ENCODE results near the gene PIK3R5.

PIK3R5 gene

GRCh38 chr17:8952191-8952590 is 13.3 kb downstream of the PIK3R5 start:
- no peak for DNase-seq

GRCh38 chr17:8951206-8951605 is 14.3 kb downstream of the PIK3R5 start:
- DNase-seq = no peak

GRCh38 chr17:8949061-8949661 is 16.3 kb downstream of the PIK3R5 start:
- no peak for DNase-seq

GRCh38 chr17:8948462-8948861 is 17.0 kb downstream of the PIK3R5 start:
- no peak for DNase-seq

GRCh38 chr17:8947201-8947600 is 18.3 kb downstream of the PIK3R5 start:
- no peak for DNase-seq

- DNase-seq = no peak
Measured at GRCh38 chr17:8946476-8946875, 19.0 kb downstream of the PIK3R5 start.

- DNase-seq = no peak
Measured at GRCh38 chr17:8946071-8946470, 19.4 kb downstream of the PIK3R5 start.

- no peak for DNase-seq
Measured at GRCh38 chr17:8944748-8945147, 20.8 kb downstream of the PIK3R5 start.

- no peak for DNase-seq
Measured at GRCh38 chr17:8944083-8944482, 21.4 kb downstream of the PIK3R5 start.

GRCh38 chr17:8941980-8942622 is 23.4 kb downstream of the PIK3R5 start:
- no peak for DNase-seq

- no peak for DNase-seq
Measured at GRCh38 chr17:8941520-8941919, 24.0 kb downstream of the PIK3R5 start.

- DNase-seq = no peak
Measured at GRCh38 chr17:8940866-8941471, 24.5 kb downstream of the PIK3R5 start.

- DNase-seq = no peak
Measured at GRCh38 chr17:8939496-8940334, 25.8 kb downstream of the PIK3R5 start.

- DNase-seq = no peak
Measured at GRCh38 chr17:8938933-8939332, 26.6 kb downstream of the PIK3R5 start.

GRCh38 chr17:8935191-8935590 is 30.3 kb downstream of the PIK3R5 start:
- DNase-seq = no peak

GRCh38 chr17:8934346-8934745 is 31.2 kb downstream of the PIK3R5 start:
- no peak for DNase-seq

- DNase-seq = no peak
Measured at GRCh38 chr17:8930649-8931048, 34.9 kb downstream of the PIK3R5 start.

- no peak for DNase-seq
Measured at GRCh38 chr17:8928347-8928746, 37.2 kb downstream of the PIK3R5 start.

GRCh38 chr17:8927395-8927794 is 38.1 kb downstream of the PIK3R5 start:
- DNase-seq = no peak

- no peak for DNase-seq
Measured at GRCh38 chr17:8925808-8926207, 39.7 kb downstream of the PIK3R5 start.

GRCh38 chr17:8925141-8925540 is 40.4 kb downstream of the PIK3R5 start:
- DNase-seq = no peak

GRCh38 chr17:8924595-8924994 is 40.9 kb downstream of the PIK3R5 start:
- no peak for DNase-seq

GRCh38 chr17:8923762-8924161 is 41.7 kb downstream of the PIK3R5 start:
- no peak for DNase-seq

GRCh38 chr17:8922928-8923327 is 42.6 kb downstream of the PIK3R5 start:
- DNase-seq = no peak
